HUES6 (cell line): ENCODE results near the gene ASIC3.
"Not testable (repeated sequence)": the region's sequence is repeated elsewhere in the genome, so short reads cannot be mapped to it uniquely, and the experiment has no call there.

Experiments
- H3K27ac ChIP-seq: 2 replicates; pipeline ENCODE4 v1.7.0; 2013; ENCODE audit warnings: low read depth, mild to moderate bottlenecking, low read length, inconsistent platforms
- H3K27me3 ChIP-seq: 2 replicates; pipeline ENCODE4 v1.6.1; 2013; ENCODE audit warnings: low read length; ENCODE audit not compliant: control insufficient read depth, insufficient read depth
- H3K36me3 ChIP-seq: 2 replicates; pipeline ENCODE4 v1.6.1; 2013; ENCODE audit warnings: low read length; ENCODE audit not compliant: control insufficient read depth, insufficient read depth
- H3K4me1 ChIP-seq: 2 replicates; pipeline ENCODE4 v1.6.1; 2013; ENCODE audit warnings: low read length; ENCODE audit not compliant: control insufficient read depth, insufficient read depth
- H3K4me3 ChIP-seq: 2 replicates; pipeline ENCODE4 v1.5.1; 2013; ENCODE audit warnings: low read depth, low read length
- H3K9ac ChIP-seq: one replicate; pipeline ENCODE4 v1.6.1; 2013; ENCODE audit warnings: mild to moderate bottlenecking, low read length
- H3K9me3 ChIP-seq: 2 replicates; pipeline ENCODE4 v1.6.1; 2013; ENCODE audit warnings: low read depth, low read length; ENCODE audit not compliant: control insufficient read depth, insufficient read depth

The ASIC3 gene

GRCh38 chr7:151035026-151035717 is 13.2 kb upstream of the ASIC3 start:
- no peak overlapping the region for H3K9ac ChIP-seq
- H3K27ac ChIP-seq: no peak overlapping the region
- no peaks in the 10 kb centered on the region for H3K27me3 ChIP-seq
- H3K4me1 ChIP-seq: peaks cover 18% of the 10 kb centered on the region; the same call in 1 of the 2 replicates
- no peaks in the 10 kb centered on the region for H3K9me3 ChIP-seq
- no peak overlapping the region for H3K4me3 ChIP-seq
- H3K36me3 ChIP-seq: peaks cover 33% of the 10 kb centered on the region

GRCh38 chr7:151035902-151036301 is 12.4 kb upstream of the ASIC3 start:
- peaks cover 33% of the 10 kb centered on the region for H3K36me3 ChIP-seq
- no peaks in the 10 kb centered on the region for H3K9me3 ChIP-seq

GRCh38 chr7:151038951-151039849 is 9.1 kb upstream of the ASIC3 start:
- H3K27me3 ChIP-seq: no peaks in the 10 kb centered on the region
- peak overlapping the region; percentile 51; the same call in 1 of the 2 replicates for H3K27ac ChIP-seq
- peaks cover 40% of the 10 kb centered on the region for H3K36me3 ChIP-seq
- no peak overlapping the region for H3K4me3 ChIP-seq
- peaks cover 16% of the 10 kb centered on the region; the same call in 1 of the 2 replicates for H3K4me1 ChIP-seq
- peak overlapping the region; percentile 34 for H3K9ac ChIP-seq
- no peaks in the 10 kb centered on the region for H3K9me3 ChIP-seq

More at GRCh38 chr7:151035902-151036301, 12.4 kb upstream of the ASIC3 start:
- no peak overlapping the region for H3K27ac ChIP-seq
- H3K4me3 ChIP-seq: no peak overlapping the region
- peaks cover 18% of the 10 kb centered on the region; the same call in 1 of the 2 replicates for H3K4me1 ChIP-seq
- H3K9ac ChIP-seq: no peak overlapping the region
- no peaks in the 10 kb centered on the region for H3K27me3 ChIP-seq

- H3K27ac ChIP-seq: no peak overlapping the region
- peaks cover 39% of the 10 kb centered on the region for H3K36me3 ChIP-seq
- no peaks in the 10 kb centered on the region for H3K9me3 ChIP-seq
- peak overlapping the region; percentile 13 for H3K9ac ChIP-seq
- no peaks in the 10 kb centered on the region for H3K27me3 ChIP-seq
- peaks cover 16% of the 10 kb centered on the region; the same call in 1 of the 2 replicates for H3K4me1 ChIP-seq
- H3K4me3 ChIP-seq: no peak overlapping the region
Measured at GRCh38 chr7:151039850-151040548, 8.3 kb upstream of the ASIC3 start.

GRCh38 chr7:151040616-151041375 is 7.5 kb upstream of the ASIC3 start:
- no peak overlapping the region for H3K9ac ChIP-seq
- no peaks in the 10 kb centered on the region for H3K27me3 ChIP-seq
- H3K9me3 ChIP-seq: no peaks in the 10 kb centered on the region
- H3K4me3 ChIP-seq: no peak overlapping the region
- H3K36me3 ChIP-seq: peaks cover 35% of the 10 kb centered on the region
- no peak overlapping the region for H3K27ac ChIP-seq
- H3K4me1 ChIP-seq: peaks cover 16% of the 10 kb centered on the region; the same call in 1 of the 2 replicates

GRCh38 chr7:151043449-151043848 is 4.9 kb upstream of the ASIC3 start:
- H3K4me1 ChIP-seq: peaks cover 16% of the 10 kb centered on the region; the same call in 1 of the 2 replicates
- not testable (repeated sequence) for H3K9ac ChIP-seq

GRCh38 chr7:151043959-151044358 is 4.4 kb upstream of the ASIC3 start:
- Histone ChIP-seq H3K4me3 (no peak overlapping the region), H3K9ac (no peak overlapping the region), H3K27me3 (no peaks in the 10 kb centered on the region; the same call in 1 of the 2 replicates), H3K27ac (no peak overlapping the region), H3K36me3 (peaks cover 26% of the 10 kb centered on the region), H3K9me3 (no peaks in the 10 kb centered on the region), H3K4me1 (peaks cover 11% of the 10 kb centered on the region; the same call in 1 of the 2 replicates)

More at GRCh38 chr7:151043449-151043848, 4.9 kb upstream of the ASIC3 start:
- H3K9me3 ChIP-seq, H3K27ac ChIP-seq, H3K4me3 ChIP-seq, H3K27me3 ChIP-seq: not testable (repeated sequence)
- H3K36me3 ChIP-seq: peaks cover 26% of the 10 kb centered on the region

GRCh38 chr7:151045262-151045661 is 3.1 kb upstream of the ASIC3 start:
- no peaks in the 10 kb centered on the region for H3K4me1 ChIP-seq
- H3K27me3 ChIP-seq: peaks cover 10% of the 10 kb centered on the region
- peaks cover 26% of the 10 kb centered on the region for H3K36me3 ChIP-seq
- no peak overlapping the region for H3K9ac ChIP-seq
- no peak overlapping the region for H3K27ac ChIP-seq
- no peak overlapping the region for H3K4me3 ChIP-seq
- H3K9me3 ChIP-seq: no peaks in the 10 kb centered on the region

- Histone ChIP-seq H3K36me3 (peaks cover 26% of the 10 kb centered on the region), H3K9ac (no peak overlapping the region), H3K27ac (no peak overlapping the region), H3K4me3 (no peak overlapping the region), H3K4me1 (0 out of 2 replicates have a peak, but pooled peaks cover 2% of the 10 kb centered on the region), H3K27me3 (peaks cover 17% of the 10 kb centered on the region), H3K9me3 (no peaks in the 10 kb centered on the region)
Measured at GRCh38 chr7:151045967-151046366, 2.4 kb upstream of the ASIC3 start.
